Endothelial cell of umbilical vein (primary cell): ENCODE data around the gene CIB4. TPM values are rescaled to one million over a fixed set of nuclear protein-coding genes. Genes with fewer than 3 reads are reported as not detected.

ENCODE experiments used
- BruUV-seq: library from RNA; stranded (reverse); fragments of 400-500 nt; replicated peaks from 2 replicates; lab custom pipeline; 2021; lab: Mats Ljungman, UMichigan
- CTCF ChIA-PET: fragments of 300-600, 350-600 bp; sonication (Branson Sonifier 250); formaldehyde crosslinking; loops from one replicate; lab custom pipeline; 2021; ENCODE audit warnings: antibody characterized with exemption, inconsistent platforms; lab: Charles Lee
- POLR2A ChIA-PET: fragments of 300-600, 350-600 bp; sonication (Branson Sonifier 250); formaldehyde crosslinking; loops from one replicate; lab custom pipeline; 2021; ENCODE audit warnings: antibody characterized with exemption, inconsistent platforms; lab: Charles Lee
- DNase-seq: peaks from one replicate; pipeline ENCODE4 v3.0.0-alpha.2; 2011; ENCODE audit warnings: low read depth, low spot score
- FAIRE-seq: peaks from 2 replicates; lab custom pipeline; 2011; peaks lifted over from hg19 to GRCh38; lab: Jason Lieb, UNC
- H2AFZ ChIP-seq: 2 replicates; pipeline ENCODE4 v1.6.0; 2012; ENCODE audit warnings: low read depth, low read length, control low read depth, inconsistent platforms
- H3K27ac ChIP-seq: 2 replicates; pipeline ENCODE4 v1.5.1; 2011; ENCODE audit warnings: low read depth, mild to moderate bottlenecking, control low read depth, low read length, moderate library complexity; ENCODE audit not compliant: insufficient read depth
- H3K27me3 ChIP-seq, 2 experiments: 2 replicates each; pipeline versions ENCODE4 v1.6.0 to v1.6.1; 2011; ENCODE audit warnings: low read length in 2 of 2, mixed read lengths in 1 of 2; ENCODE audit not compliant: control insufficient read depth in 2 of 2, insufficient read depth in 2 of 2
- H3K36me3 ChIP-seq, 2 experiments: 2 replicates in 1 of 2; 3 replicates in 1 of 2; pipeline ENCODE4 v1.5.1; 2011; ENCODE audit warnings: low read length in 2 of 2, mild to moderate bottlenecking in 1 of 2, moderate library complexity in 1 of 2; ENCODE audit not compliant: control insufficient read depth in 2 of 2, insufficient read depth in 2 of 2; ENCODE audit errors: extremely low read depth in 1 of 2
- H3K4me1 ChIP-seq: 3 replicates; pipeline ENCODE4 v1.5.1; 2011; ENCODE audit warnings: mild to moderate bottlenecking, low read length; ENCODE audit not compliant: control insufficient read depth, insufficient read depth; ENCODE audit errors: extremely low read depth
- H3K4me2 ChIP-seq: 2 replicates; pipeline ENCODE4 v1.6.1; 2011; ENCODE audit warnings: low read length, control low read depth, mixed read lengths; ENCODE audit not compliant: insufficient read depth
- H3K4me3 ChIP-seq, 3 experiments: fragments of 200-600 bp in 1 of 3; sonication (generic), shearing (Covaris generic) in 1 of 3; replicated peaks in 1 of 3; 2 replicates each; pipeline ENCODE4 v1.5.1; 2011 to 2016; ENCODE audit warnings: control low read depth in 3 of 3, low read length in 3 of 3, mild to moderate bottlenecking in 2 of 3, inconsistent platforms in 1 of 3, low read depth in 1 of 3, moderate library complexity in 1 of 3; ENCODE audit not compliant: insufficient read depth in 1 of 3
- H3K79me2 ChIP-seq: 2 replicates; pipeline ENCODE4 v1.6.0; 2012; ENCODE audit warnings: low read length, inconsistent platforms; ENCODE audit not compliant: control insufficient read depth, insufficient read depth
- H3K9ac ChIP-seq: replicated peaks from 2 replicates; pipeline ENCODE3; 2011; ENCODE audit warnings: low read length, control low read depth; ENCODE audit not compliant: insufficient read depth; ENCODE audit errors: extremely low read depth
- H3K9me1 ChIP-seq: replicated peaks from 3 replicates; pipeline ENCODE4 v1.6.0; 2011; ENCODE audit warnings: mild to moderate bottlenecking, low read length; ENCODE audit not compliant: control insufficient read depth, insufficient read depth; ENCODE audit errors: extremely low read depth
- H3K9me3 ChIP-seq: replicated peaks from 2 replicates; pipeline ENCODE4 v1.5.1; 2012; ENCODE audit warnings: low read length, inconsistent platforms; ENCODE audit not compliant: control insufficient read depth, insufficient read depth
- H4K20me1 ChIP-seq: replicated peaks from 2 replicates; pipeline ENCODE3; 2011; ENCODE audit warnings: mild to moderate bottlenecking, low read length; ENCODE audit not compliant: control insufficient read depth, insufficient read depth; ENCODE audit errors: extremely low read depth
- CTCF ChIP-seq, 2 donors: IDR thresholded peaks; 1 replicate in 1 of 2; 2 replicates in 1 of 2; pipeline ENCODE4 v1.5.1; 2011; ENCODE audit warnings: low read length in 2 of 2, mild to moderate bottlenecking in 2 of 2, moderate library complexity in 2 of 2, control low read depth in 1 of 2, inconsistent platforms in 1 of 2, low read depth in 1 of 2; ENCODE audit not compliant: insufficient read depth in 1 of 2; ENCODE audit errors: extremely low read depth in 1 of 2
- EZH2 ChIP-seq: IDR thresholded peaks from 2 replicates; pipeline ENCODE4 v1.6.1; 2012; ENCODE audit warnings: borderline replicate concordance, low read depth, mild to moderate bottlenecking, moderate library complexity, low read length, inconsistent platforms; ENCODE audit not compliant: severe bottlenecking
- FOS ChIP-seq: IDR thresholded peaks from 2 replicates; pipeline ENCODE4 v1.6.1; 2011; ENCODE audit warnings: mild to moderate bottlenecking, low read length, moderate library complexity, borderline replicate concordance; ENCODE audit not compliant: insufficient read depth
- GATA2 ChIP-seq: IDR thresholded peaks from 2 replicates; pipeline ENCODE4 v1.7.0; 2011; ENCODE audit warnings: low read depth, mild to moderate bottlenecking, moderate library complexity, mixed read lengths, low read length; ENCODE audit not compliant: insufficient read length, insufficient read depth
- JUN ChIP-seq: IDR thresholded peaks from 2 replicates; pipeline ENCODE4 v1.6.1; 2011; ENCODE audit warnings: borderline replicate concordance, low read depth; ENCODE audit not compliant: insufficient read length, insufficient read depth
- MYC ChIP-seq: IDR thresholded peaks from one replicate; pipeline ENCODE4 v1.6.1; 2011; ENCODE audit warnings: mild to moderate bottlenecking, low read depth, low read length
- POLR2A ChIP-seq: IDR thresholded peaks from 2 replicates; pipeline ENCODE4 v1.6.1; 2012; ENCODE audit warnings: low read depth, mild to moderate bottlenecking, control low read depth, low read length
- POLR2AphosphoS5 ChIP-seq: IDR thresholded peaks from 2 replicates; pipeline ENCODE4 v1.6.1; 2012; ENCODE audit warnings: low read depth, mild to moderate bottlenecking, control low read depth, low read length, moderate library complexity; ENCODE audit not compliant: insufficient read depth
- dilution Hi-C: fragments of 300-500 bp; cut with MboI; formaldehyde crosslinking; loops from one replicate; pipeline ENCODE4 v1.15.0; 2019; ENCODE audit warnings: low sequenced_read_pairs; ENCODE audit not compliant: extremely low pct_ligation_motif_present
- intact Hi-C: fragments of 100-400 bp; cut with micrococcal nuclease; formaldehyde crosslinking; loops from one replicate; pipeline ENCODE4 v1.10.0; 2022
- polyA plus RNA-seq, 4 experiments: library from polyadenylated mRNA; depleted of rRNA in 3 of 4; stranded (reverse) in 3 of 4; unstranded in 1 of 4; fragments of >200 nt; gene quantifications; 2 replicates each; pipeline versions ENCODE4 v1.2.1 to v1.2.3, GENCODE V29; 2011 to 2012; ENCODE audit warnings: missing spikeins in 1 of 4
- total RNA-seq: library from RNA; stranded (reverse); gene quantifications from 2 replicates; pipeline ENCODE4 v1.2.3, GENCODE V29; 2021
- TF ChIP-seq, protein P1 (sequence below): IDR thresholded peaks from 2 replicates; pipeline ENCODE4 v1.6.1; 2011; ENCODE audit not compliant: insufficient read depth, insufficient read length

CIB4 gene
- total and polyA plus RNA-seq, 2 donors (not counting 3 experiments of a cell fraction or from before 2014, with no cell fraction given): not detected

DNA sequence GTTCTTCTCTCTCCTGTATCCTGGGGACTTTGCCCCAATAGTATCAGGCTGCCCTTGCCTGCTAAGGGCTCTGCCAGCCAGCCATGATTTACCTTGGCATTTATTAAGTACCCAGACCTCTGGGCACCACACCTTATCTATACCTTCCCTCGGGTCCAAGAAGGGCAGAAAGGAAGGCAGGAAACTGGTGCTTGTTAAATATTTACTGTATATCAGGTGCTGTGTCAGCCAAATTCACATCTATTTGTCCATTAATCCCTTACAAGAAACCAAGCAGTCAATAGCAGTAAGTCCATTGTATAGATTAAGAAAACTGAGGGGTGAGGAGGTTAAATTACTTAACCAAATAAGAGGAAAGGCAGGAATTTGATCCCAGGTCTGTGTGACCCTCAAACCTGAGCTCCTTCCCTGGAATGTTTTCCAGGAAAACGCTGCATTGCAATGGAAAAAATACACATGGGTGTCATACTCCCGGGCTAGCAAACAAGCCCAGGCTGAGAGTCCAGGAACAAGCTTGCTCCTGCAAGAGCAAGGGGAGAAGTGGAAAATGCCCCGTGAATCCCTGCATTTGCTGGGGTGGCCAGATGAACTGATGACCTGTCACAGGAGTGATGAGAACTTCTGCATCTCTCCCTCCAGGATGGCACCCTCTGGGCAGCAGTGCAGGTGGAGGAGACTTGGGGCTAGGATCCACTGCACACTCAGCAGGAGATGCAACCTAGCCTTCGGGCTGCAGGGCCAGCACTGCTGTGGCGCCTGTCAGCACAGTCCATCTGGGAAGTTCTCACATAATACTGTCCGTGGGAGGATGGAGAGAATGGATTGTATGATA, 30.4 kb downstream of the CIB4 start:
- Histone ChIP-seq H3K9ac (no peak overlapping the region), H3K79me2 (no peaks in the 10 kb centered on the region), H2AFZ (no peak overlapping the region), H3K4me2 (no peak overlapping the region), H3K4me1 (no peaks in the 10 kb centered on the region), H4K20me1 (no peaks in the 10 kb centered on the region), H3K36me3 (no peaks in the 10 kb centered on the region), H3K9me3 (no peaks in the 10 kb centered on the region), H3K9me1 (no peaks in the 10 kb centered on the region), H3K27me3 (peaks cover 10 to 20% of the 10 kb centered on the region in 2 experiments), H3K4me3 (no peak overlapping the region), H3K27ac (no peak overlapping the region)
- dilution Hi-C loops (no loop called here), intact Hi-C loops (no loop called here)
- FAIRE-seq (no peak), DNase-seq (no peak)
- CTCF ChIA-PET: interaction anchor here (1.2 to 1.9 kb wide), 2 partner anchors 23 to 134 kb away, joined by 3 to 12 read pairs; no protein-coding TSS in a partner anchor
- TF ChIP-seq POLR2A: no peak
- no peak for TF ChIP-seq JUN
- TF ChIP-seq EZH2: no peak
- TF ChIP-seq, protein P1, sequence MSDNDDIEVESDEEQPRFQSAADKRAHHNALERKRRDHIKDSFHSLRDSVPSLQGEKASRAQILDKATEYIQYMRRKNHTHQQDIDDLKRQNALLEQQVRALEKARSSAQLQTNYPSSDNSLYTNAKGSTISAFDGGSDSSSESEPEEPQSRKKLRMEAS: no peak
- no peak for TF ChIP-seq MYC
- no peak for TF ChIP-seq FOS
- no peak for TF ChIP-seq CTCF (IDR thresholded peaks at IDR 0.05; ENCODE audit: extremely low read depth in 1 of 2, insufficient read depth in 1 of 2, low read depth in 1 of 2, low read length in 2 of 2)
- no peak for TF ChIP-seq GATA2
- TF ChIP-seq POLR2AphosphoS5: no peak
- POLR2A ChIA-PET: no interaction called here
- no TSS peak for BruUV-seq
